ENCODE measurements around the gene ANK3.
A peak's percentile ranks its signal among the peaks of the same experiment; 100 is the strongest.

ANK3 gene

DNA sequence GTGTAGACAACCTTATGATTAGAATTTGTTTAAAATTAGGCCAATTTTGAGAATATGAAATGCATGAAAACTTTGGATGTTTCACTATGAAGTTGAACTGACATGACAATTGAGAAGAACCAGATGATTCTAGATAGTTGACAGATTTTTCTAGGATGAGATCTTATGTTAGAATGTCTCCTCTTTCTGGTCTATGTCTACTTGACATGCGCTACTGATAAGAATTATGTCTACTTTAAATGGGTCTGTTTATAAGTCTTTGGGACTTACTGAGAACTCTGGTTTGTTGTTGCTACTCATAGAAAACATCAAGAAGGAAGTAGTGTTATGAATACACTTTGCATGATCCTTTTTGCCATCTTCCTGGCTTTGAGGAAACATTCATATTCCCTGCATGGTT is 255.1 kb downstream of the ANK3 start:
- DNase-seq, result no peak

DNA sequence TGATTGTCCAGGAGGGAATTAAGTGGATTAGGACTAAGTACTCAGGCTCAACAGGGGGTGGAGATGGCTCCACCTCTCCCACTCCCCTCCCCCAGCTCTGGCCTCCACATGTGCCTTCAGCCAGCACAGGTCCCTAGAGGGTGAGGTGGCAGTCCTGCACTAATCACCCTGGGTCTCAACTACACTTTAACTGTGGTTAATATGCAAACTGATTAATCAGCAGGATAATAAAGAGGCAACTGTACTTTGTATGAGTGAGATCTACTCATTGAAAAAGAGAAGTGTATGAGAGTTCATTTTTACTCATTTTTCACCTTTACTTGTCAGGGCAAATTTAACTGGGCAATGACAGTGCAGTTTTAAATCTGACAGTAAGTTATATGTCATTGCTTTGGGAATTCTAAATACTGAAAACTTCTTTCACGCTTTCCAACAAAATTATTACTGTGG is 259.5 kb downstream of the ANK3 start:
- DNase-seq, result no peak

- no peak for DNase-seq
Measured at GRCh38 chr10:60125895-60126294, 263.8 kb downstream of the ANK3 start.

DNA sequence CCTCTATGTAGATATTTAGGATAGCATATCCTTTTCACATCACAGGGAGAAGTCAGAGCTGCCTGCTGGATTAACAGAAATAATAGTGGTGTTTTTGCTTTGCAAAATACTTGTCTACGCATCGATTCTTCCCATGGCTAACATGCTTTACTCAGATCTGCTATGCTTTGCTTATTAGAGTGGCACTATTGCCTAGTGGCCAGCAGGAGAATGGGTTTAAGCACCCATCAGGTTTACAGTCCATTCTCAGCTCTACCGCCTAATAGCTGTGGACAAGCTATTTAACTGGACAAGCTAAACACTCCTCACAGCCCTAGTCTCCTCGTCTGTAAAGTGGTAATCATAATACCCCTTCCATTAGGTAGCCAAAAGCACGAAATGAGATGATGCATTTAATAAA is 265.1 kb downstream of the ANK3 start:
- no peak for DNase-seq

GRCh38 chr10:60123668-60124067 is 266.0 kb downstream of the ANK3 start:
- no peak for DNase-seq

DNA sequence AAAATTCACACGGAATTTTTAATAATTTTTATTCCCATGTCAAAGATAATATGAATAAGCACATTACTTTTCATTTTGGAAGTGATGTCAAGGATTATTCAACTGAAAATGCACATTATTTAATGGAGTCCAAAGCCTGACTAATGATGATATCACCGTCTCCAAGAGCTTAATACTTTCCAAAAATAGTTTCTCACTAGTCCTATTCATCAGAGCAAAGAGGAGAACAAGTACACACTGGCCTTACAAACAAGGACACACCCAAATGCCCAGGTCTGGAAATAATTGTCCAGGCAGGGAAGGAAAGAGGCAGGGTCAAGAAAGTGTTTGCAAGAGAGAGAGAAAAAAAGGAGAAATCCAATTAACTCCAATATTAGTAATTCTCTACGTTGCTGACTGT is 266.5 kb downstream of the ANK3 start:
- no peak for DNase-seq

GRCh38 chr10:60122190-60122589 is 267.5 kb downstream of the ANK3 start:
- DNase-seq, result no peak

DNA sequence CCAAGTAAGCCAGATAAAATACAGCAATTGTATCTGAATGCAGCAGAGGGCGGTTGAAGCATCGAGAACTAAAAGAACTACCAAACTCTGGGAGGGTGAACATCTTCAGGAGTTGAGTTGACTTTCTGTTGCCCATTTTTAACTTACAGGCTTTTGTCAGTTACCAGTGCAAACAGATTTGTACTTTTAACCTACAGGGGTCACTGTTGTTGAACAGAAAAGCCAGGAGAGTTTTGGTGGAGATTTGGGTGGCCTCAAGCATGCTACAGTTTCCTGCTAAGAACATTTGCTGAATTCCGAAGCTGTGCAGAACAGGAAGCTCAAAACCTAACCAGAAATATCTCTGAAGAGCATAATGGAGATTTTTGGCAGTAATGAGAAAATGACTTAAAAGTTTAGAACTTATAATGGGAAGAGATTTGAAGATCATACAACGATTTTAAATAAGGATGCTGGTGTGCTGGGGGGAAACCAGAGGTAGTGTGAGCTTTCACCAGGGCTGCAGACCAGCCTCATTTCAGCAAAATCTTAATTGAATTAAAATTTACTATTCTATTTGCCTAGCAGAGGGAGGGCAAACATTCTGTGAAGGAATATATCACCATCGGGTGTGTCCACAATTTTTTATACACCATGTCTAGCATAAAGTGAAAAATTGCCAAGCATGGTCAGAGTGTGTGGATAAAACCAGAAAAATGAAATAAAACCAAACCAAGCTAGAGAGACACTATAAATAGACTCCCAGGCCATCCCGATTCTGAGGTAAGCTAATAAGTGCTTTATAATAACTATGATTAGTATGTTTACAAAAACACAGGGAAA is 274.7 kb downstream of the ANK3 start:
- peak in 1 of 2 experiments; percentile 60 for DNase-seq

GRCh38 chr10:60110739-60111138 is 278.9 kb downstream of the ANK3 start:
- DNase-seq, result no peak

DNA sequence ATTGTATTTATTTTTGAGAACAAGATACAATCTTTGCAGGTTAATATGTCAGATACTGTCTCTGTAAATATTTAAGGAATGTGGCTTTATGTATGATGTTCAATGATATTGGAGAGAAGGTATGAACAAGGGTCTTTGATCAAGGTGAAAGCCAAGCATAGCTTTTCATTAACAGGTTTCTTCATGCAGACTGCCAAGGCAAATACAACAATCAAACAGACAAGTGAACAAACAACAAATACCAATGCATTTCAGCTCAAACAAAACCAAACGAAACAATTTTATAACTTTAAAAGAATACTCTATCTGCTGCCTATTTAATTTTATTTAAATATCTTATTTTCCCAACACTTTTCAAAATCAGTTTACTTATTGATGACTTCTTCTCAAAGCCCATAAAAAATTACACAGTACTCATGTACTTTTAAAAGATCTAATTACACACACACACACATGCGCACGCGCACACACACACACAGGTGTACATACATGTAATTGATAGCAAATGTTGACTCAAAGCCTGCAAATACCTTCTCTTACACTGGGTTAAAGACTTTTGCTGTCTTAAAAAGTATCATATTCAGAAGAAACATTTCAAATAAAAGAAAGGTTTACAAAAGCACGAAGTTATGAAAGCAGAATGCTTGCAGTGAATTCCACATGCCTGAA is 282.2 kb downstream of the ANK3 start:
- DNase-seq, result no peak

GRCh38 chr10:60105295-60105695 is 284.4 kb downstream of the ANK3 start:
- DNase-seq, result no peak

DNA sequence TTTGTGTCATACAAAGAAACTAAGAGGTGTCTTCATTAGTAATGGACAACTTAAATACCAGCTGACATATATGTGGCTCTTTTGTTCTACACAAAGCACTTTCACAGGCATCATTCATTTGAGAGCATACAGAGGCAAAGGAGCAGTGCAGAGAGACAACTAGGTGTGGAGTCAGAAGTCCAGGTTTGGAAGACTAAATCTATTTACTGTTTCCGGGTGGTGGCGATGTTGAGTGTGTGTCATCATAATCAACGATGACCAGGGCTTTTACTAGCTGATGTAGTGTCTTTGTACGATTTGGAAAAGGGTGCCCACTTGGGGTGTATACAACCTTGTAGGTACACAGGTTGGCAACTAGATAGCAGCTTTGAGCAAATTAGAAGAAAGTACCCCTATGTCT is 287.9 kb downstream of the ANK3 start:
- no peak for DNase-seq

DNA sequence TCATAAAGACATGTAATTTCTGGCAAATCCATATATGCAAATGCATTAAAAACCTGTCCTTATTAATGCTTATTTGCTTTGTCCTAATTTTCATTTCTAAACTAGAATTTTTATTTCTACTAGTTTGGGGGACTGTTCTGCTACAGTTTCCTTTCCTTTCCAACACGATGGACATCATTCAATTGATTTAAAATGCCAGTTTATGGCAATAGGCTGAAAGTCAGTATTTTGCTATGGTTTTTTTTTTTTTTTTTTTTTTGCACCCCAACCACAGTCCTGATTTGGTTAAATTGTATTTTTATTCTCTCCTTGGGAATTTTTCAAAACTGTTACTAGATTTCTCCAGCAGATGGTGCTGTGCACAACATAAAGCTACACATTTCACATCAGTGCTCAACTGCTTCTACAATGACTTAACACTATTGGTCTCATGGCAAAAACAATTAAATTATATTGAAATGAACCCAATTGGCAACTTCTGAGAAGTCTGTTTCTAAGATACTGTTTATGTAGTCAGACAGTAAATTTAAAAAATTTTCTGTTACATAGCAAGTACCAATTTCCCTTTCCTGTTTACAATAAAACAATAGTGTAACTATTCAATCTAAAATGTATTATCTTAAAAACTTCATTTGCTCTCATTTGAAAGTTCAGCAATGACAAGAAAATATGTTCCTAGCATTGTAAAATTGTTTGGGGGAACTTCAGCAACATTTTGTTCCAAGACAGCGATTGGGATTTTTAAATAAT is 289.5 kb downstream of the ANK3 start:
- peak; percentile 16 to 57 for DNase-seq

DNA sequence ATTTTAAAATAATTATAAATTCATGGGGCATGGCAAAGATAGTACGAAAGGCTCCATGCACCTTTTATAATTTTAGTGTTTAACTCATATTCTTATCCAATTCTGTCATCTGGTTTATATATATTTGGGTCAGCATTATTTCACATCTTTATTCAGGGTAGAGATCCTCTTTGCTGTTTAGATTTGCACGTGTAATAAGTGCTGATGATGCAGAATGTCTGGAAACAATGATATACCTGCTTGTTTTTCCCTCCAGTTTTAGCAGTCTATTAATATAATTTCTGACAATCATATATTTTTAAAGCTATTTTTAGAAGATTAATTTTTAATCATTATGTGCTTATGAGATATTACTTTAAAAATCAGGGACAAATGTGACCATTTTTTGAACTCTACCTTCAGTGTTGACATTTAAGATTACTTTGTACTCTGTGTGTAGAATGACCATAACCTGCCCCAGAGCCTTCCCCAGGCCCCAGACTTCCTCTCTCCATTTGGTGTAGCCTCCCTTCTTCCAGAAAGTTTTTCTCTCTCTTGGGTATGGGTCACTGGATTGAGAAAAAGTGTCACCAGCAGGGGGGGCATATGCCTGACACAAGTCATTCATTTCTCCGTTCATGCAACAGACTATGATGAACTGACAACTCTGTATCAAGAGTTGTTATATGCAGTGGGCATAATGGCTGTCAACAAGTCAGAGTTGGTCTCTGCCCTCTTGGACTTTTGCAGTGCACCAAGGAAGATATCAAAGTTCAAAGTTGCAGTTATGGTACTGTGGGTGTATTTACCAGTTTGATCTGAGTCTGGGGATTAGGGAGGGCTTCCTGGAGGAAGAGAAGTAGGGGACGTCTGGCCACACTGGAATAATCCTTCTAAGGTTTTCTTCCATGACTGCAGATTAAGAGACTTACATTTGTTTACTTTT is 290.7 kb downstream of the ANK3 start:
- no peak for DNase-seq

DNA sequence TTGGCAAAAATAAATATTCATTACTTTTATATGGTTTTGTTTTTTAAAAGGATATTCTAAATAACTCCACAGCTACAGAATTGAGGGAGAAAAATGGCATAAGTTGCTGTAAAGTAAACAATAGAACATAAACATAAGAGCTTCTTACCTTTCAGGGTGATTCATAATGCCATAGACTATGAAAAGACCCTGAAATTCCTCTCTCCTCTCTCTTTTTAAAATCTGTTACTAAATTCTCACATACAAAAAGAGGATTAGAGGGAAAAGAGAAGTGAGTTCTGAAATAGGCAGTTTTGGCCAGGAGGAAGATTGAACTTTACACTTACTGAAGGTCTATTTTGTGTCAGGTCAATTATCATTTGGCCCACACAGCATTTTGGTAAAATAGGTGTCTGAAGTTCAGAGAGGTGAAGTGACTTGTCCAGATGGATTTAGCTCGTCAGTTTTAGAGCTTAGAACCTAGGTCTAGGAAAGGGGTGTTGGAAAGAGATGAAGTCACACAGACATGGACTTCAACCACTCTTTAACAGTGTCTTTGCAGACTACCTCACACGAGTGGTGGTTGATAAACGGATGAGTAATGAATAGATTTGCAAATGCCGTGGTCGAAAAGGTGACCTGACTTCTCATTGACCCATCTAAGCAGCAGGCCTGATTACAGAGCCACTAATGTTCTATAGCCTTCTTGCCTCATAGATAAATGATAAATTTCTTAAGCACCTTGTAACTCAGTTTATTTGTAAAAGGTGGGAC is 292.7 kb downstream of the ANK3 start:
- DNase-seq, result no peak

GRCh38 chr10:60093317-60093716 is 296.4 kb downstream of the ANK3 start:
- no peak for DNase-seq

- DNase-seq, result no peak
Measured at GRCh38 chr10:60086862-60087261, 302.8 kb downstream of the ANK3 start.

GRCh38 chr10:60086421-60086820 is 303.3 kb downstream of the ANK3 start:
- no peak for DNase-seq

- DNase-seq, result no peak
Measured at GRCh38 chr10:60082744-60083344, 306.8 kb downstream of the ANK3 start.

DNA sequence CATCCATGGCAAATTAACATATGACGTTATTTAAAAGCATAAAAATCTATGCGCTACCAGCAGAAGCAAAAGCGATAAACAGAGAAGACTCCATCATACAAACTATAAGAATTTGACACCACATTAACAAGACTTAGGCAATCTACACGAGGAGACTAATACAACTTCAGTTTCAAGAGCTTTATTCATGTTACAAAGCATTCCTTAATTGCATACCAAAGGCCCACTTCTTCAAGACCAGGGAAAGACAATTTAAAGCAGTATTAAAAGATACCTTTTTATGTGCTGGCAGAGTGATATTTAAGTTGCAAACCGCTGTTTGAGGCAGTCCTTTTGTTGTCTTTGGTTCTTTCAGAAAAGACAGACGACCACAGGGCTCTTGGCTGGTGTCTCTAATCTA is 307.3 kb downstream of the ANK3 start:
- DNase-seq, result no peak
